HG02678 (cell line): ENCODE data around the gene HES4.

Experiments used
- ATAC-seq: cut with Tn5 transposase; IDR thresholded peaks from one replicate; pipeline ENCODE4 v1.9.1; 2021; ENCODE audit warnings: mild to moderate bottlenecking, moderate library complexity; ENCODE audit not compliant: unreplicated experiment

HES4 gene

GRCh38 chr1:953524-954320 lies 46.2 kb downstream of the HES4 start:
- no peak for ATAC-seq

DNA sequence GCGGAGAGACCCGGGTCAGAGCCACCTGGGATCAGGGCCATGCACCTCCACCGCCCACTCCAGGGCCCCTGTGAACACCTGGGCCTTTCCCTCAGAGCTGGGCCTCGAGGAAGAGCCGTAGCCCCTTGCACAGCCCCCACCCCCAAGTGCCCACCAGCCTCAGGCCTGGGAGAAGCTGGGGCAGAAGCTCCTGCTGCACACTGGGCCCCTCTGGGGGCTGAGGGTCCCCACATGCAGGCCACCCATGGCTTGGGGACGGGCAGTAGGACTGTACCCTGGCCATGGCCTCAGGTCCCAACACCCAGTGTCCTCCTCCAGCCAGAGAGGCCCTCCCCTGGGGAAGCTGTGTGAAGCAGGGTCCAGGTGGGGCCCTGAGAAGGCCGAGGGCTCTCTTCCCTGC lies 47.3 kb downstream of the HES4 start:
- no peak for ATAC-seq

GRCh38 chr1:952201-952600 lies 47.7 kb downstream of the HES4 start:
- ATAC-seq: no peak

DNA sequence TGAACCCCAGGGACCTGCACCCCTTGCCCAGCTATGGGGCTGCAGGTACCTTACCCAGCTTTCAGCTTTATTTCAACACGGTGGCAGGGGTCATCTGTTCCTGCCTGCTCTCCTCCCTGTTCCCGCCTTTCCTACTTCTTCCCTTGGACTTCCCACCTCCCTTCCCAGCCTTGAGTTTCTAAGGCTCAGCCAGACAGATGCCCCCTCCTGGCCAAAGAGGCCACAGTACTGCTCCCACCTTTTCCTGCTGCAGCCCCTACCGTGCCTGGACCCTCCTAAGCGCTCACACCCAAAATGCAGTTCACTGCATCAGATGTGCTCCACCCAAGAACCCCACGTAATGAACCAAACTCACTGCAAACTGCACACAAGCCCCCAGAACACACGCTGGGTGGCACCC lies 48.5 kb downstream of the HES4 start:
- no peak for ATAC-seq

GRCh38 chr1:950881-951280 lies 49.0 kb downstream of the HES4 start:
- no peak for ATAC-seq

DNA sequence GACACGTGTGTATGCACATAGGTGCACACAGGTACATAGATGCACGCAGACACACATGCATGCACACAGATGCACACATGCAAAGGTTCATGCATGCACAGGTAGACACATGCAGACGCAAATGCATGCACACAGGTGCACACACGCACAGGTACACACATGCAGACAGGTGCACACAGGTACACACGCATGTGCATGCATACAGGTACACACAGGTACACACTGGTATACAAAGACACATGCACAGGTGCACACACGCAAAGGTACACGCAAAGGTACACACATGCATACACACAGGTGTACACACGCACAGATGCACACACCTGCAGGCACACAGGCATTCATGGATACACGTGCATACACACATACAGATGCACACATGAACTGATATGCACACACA lies 49.6 kb downstream of the HES4 start:
- no peak for ATAC-seq
